Calu3 (cell line): ENCODE data around the gene QARS1. TPM values are rescaled to one million over a fixed set of nuclear protein-coding genes. Genes with fewer than 3 reads are reported as not detected.

Experiments used
- BruUV-seq: library from RNA; stranded (reverse); fragments of 400-500 nt; replicated peaks from 2 replicates; lab custom pipeline; 2021; lab: Mats Ljungman, UMichigan
- CTCF ChIA-PET: fragments of 300-600 bp; sonication (Branson Sonifier 250); formaldehyde crosslinking; loops from one replicate; lab custom pipeline; 2022; ENCODE audit warnings: antibody characterized with exemption; lab: Charles Lee
- DNase-seq: peaks from one replicate; pipeline ENCODE4 v3.0.0; 2022
- H3K27ac Mint-ChIP-seq: one replicate; pipeline ENCODE4 v1.8.0; 2022; ENCODE audit warnings: mixed read lengths; ENCODE audit not compliant: unreplicated experiment
- H3K27me3 Mint-ChIP-seq: one replicate; pipeline ENCODE4 v1.8.0; 2022; ENCODE audit warnings: mixed read lengths; ENCODE audit not compliant: unreplicated experiment
- H3K36me3 Mint-ChIP-seq: one replicate; pipeline ENCODE4 v1.8.0; 2022; ENCODE audit warnings: mild to moderate bottlenecking, moderate library complexity, mixed read lengths; ENCODE audit not compliant: insufficient read depth, unreplicated experiment
- H3K4me1 Mint-ChIP-seq: one replicate; pipeline ENCODE4 v1.8.0; 2022; ENCODE audit warnings: mild to moderate bottlenecking, low read depth, mixed read lengths; ENCODE audit not compliant: unreplicated experiment
- H3K4me3 Mint-ChIP-seq: one replicate; pipeline ENCODE4 v1.8.0; 2022; ENCODE audit warnings: mild to moderate bottlenecking, low read depth, moderate library complexity, mixed read lengths; ENCODE audit not compliant: unreplicated experiment
- H3K9me3 Mint-ChIP-seq: one replicate; pipeline ENCODE4 v1.8.0; 2022; ENCODE audit warnings: low read depth, mixed read lengths; ENCODE audit not compliant: unreplicated experiment
- intact Hi-C: fragments of 100-400 bp; cut with micrococcal nuclease; formaldehyde crosslinking; loops from one replicate; pipeline ENCODE4 v1.10.0; 2022; ENCODE audit not compliant: unreplicated experiment
- total RNA-seq: library from RNA; stranded (reverse); gene quantifications from 2 replicates; pipeline ENCODE4 v1.2.3, GENCODE V29; 2022
- TF ChIP-seq, protein P1 (sequence below): fragments of 200-600 bp; IDR thresholded peaks from one replicate; pipeline ENCODE4 v1.8.0; 2022; ENCODE audit warnings: antibody characterized with exemption; ENCODE audit not compliant: unreplicated experiment

QARS1 gene
- total RNA-seq, 1 experiment from 2014 or later = 248 TPM

DNA sequence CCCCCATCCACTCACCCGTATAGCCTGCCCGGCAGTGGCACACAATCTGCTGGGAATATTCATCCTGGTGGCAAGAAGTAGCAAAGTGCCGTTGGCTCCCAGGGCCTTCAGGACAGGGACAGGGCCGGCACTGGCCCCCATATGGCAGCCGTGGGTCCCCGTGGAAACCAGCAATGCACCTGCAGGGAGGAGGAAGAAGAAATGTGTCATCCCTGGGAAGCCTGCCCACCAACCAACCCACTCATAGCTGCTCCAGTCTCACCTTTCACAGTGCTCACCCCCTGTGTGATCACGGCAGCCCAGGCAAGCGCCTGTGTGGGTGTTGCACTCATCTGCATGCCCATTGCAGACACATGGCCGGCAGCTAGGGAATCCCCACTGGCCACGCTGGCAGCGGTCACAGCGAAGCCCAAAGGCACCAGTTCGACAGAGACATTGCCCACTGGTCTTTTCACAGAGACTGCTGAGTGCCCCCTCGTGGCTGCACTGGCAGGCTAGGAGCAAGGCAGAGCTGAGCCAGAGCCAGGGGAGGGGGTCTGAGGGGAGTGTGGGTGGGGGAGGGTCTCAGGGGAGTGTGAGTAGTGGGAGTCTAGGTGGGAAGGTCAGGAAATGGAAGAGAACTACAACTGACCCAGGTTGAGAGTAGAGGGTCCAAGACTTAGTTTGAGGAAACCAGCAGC lies 20.6 kb upstream of the QARS1 start:
- BruUV-seq = no TSS peak
- Mint-ChIP-seq H3K27me3 (no peaks in the 10 kb centered on the region), H3K4me3 (no peak overlapping the region), H3K9me3 (no peaks in the 10 kb centered on the region), H3K4me1 (no peaks in the 10 kb centered on the region), H3K27ac (no peak overlapping the region), H3K36me3 (peaks cover 37% of the 10 kb centered on the region)
- TF ChIP-seq, protein P1, sequence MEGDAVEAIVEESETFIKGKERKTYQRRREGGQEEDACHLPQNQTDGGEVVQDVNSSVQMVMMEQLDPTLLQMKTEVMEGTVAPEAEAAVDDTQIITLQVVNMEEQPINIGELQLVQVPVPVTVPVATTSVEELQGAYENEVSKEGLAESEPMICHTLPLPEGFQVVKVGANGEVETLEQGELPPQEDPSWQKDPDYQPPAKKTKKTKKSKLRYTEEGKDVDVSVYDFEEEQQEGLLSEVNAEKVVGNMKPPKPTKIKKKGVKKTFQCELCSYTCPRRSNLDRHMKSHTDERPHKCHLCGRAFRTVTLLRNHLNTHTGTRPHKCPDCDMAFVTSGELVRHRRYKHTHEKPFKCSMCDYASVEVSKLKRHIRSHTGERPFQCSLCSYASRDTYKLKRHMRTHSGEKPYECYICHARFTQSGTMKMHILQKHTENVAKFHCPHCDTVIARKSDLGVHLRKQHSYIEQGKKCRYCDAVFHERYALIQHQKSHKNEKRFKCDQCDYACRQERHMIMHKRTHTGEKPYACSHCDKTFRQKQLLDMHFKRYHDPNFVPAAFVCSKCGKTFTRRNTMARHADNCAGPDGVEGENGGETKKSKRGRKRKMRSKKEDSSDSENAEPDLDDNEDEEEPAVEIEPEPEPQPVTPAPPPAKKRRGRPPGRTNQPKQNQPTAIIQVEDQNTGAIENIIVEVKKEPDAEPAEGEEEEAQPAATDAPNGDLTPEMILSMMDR = no peak
- intact Hi-C loops = no loop called here
- no peak for DNase-seq
- CTCF ChIA-PET = no interaction called here

DNA sequence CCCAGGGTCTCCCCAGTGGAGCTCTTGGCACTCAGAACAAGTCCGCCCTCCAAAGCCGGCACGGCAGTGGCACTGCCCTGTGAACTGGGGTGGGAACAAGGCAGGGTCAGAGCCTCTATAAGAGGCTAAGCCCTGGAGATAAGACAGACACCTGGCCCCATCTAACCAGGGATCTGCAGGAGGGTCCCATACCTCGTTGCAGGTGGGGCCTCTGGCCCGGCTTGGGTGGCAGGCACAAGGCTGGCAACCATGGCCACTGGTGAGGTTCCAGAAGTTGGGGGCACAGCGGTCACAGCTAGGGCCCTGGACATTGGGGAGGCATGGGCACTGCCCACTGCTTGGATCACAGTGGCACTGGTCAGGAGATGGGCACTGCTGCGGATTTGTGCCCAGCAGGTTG lies 19.6 kb upstream of the QARS1 start:
- Mint-ChIP-seq H3K36me3 (peaks cover 41% of the 10 kb centered on the region), H3K9me3 (no peaks in the 10 kb centered on the region), H3K4me3 (no peak overlapping the region), H3K27me3 (no peaks in the 10 kb centered on the region), H3K4me1 (peaks cover 2% of the 10 kb centered on the region), H3K27ac (no peak overlapping the region)
- CTCF ChIA-PET = no interaction called here
- intact Hi-C loops = no loop called here
- TF ChIP-seq, protein P1 = no peak
- BruUV-seq = no TSS peak
- no peak for DNase-seq

DNA sequence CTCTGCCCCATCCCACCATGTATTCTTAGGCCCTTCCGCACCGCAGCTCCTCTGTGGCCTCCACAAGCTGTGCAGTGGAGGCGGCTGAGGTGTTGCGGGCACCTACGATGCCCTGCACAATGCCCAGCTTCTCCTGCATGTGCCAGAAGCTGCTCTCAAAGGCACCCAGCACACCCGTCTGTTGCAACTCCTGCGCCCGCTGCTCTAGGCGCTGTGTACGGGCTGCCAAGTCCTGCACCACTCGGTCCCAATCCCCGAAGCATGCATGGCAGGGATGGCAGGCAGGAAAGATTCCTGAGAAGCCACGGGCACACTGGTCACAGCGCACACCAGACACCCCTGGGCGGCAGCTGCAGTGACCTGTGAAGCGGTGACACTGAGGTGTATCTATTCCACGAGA lies 19.1 kb upstream of the QARS1 start:
- Mint-ChIP-seq H3K36me3 (peaks cover 38% of the 10 kb centered on the region), H3K9me3 (no peaks in the 10 kb centered on the region), H3K27ac (no peak overlapping the region), H3K4me3 (no peak overlapping the region), H3K27me3 (no peaks in the 10 kb centered on the region), H3K4me1 (peaks cover 7% of the 10 kb centered on the region)
- intact Hi-C loops = no loop called here
- no peak for DNase-seq
- TF ChIP-seq, protein P1 = no peak
- BruUV-seq = no TSS peak
- CTCF ChIA-PET = no interaction called here

DNA sequence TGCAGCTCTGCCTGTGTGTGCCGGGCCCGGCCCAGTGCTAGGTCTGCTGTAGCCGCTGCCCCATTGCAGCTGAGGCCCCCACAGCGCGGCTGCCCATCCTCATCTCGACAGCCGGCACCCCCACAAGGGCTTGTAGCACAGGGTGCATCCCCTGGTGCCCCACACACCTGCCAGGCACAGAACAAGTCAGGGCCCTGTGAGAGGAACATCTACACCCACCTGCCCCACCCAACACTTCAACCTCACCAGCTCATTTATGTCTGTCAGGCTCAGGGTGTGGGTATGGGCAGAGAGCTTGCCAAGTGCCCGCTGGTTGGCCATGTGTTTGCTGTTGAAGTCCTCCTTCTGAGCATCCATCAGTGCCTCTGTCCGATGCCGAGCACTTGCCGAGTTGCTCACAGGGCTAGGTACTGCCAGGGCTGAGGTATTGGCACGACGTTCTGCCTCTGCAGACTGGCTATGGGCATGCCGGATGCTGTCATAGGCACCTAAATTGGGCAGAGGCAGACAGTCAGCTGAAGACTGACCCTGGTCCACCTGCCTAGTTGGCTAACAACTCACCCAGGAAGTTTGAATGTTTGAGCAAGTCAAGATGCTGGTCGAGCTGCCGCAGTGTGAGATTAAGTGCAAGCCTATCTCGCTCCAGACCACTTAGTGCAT lies 18.5 kb upstream of the QARS1 start:
- Mint-ChIP-seq H3K4me3 (no peak overlapping the region), H3K36me3 (peaks cover 43% of the 10 kb centered on the region), H3K27ac (no peak overlapping the region), H3K27me3 (no peaks in the 10 kb centered on the region), H3K9me3 (no peaks in the 10 kb centered on the region), H3K4me1 (peaks cover 7% of the 10 kb centered on the region)
- CTCF ChIA-PET = no interaction called here
- TF ChIP-seq, protein P1 = no peak
- BruUV-seq = no TSS peak
- DNase-seq = no peak
- intact Hi-C loops = no loop called here
